SW480 (cell line): ENCODE measurements around the gene GRAMD1A.
"Not testable (repeated sequence)": the region's sequence is repeated elsewhere in the genome, so short reads cannot be mapped to it uniquely, and the experiment has no call there.

Source experiments
- DNase-seq: peaks from one replicate; pipeline ENCODE4 v3.0.0-alpha.2; 2016; ENCODE audit warnings: low spot score

GRAMD1A gene

GRCh38 chr19:34999498-35000337, at the start of gene GRAMD1A:
Gene GRAMD1A, plus strand, starts transcription at chr19:35000323. Its CDS starts 156 bp downstream, at chr19:35000479.
- peak; percentile 80 for DNase-seq

DNA sequence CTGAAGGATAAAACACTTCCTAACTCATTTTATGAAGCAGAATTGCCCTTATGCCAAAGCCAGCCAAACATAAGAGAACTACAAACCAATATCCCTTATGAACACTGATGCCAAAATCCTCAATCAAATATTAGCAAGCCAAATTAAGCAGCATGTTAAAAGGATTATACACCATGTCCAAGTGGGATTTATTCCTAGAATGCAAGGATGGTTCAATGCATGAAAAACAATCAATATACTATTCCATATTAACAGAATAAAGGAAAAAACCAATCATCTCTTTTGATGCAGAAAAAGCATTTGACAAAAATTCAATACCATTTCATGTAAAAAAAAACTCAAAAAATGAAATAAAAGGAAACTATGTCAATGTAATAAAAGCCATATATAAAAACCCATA, 47.0 kb upstream of the GRAMD1A start:
- DNase-seq: no peak

- no peak for DNase-seq
Observed at GRCh38 chr19:34957830-34958751, 42.0 kb upstream of the GRAMD1A start.

DNA sequence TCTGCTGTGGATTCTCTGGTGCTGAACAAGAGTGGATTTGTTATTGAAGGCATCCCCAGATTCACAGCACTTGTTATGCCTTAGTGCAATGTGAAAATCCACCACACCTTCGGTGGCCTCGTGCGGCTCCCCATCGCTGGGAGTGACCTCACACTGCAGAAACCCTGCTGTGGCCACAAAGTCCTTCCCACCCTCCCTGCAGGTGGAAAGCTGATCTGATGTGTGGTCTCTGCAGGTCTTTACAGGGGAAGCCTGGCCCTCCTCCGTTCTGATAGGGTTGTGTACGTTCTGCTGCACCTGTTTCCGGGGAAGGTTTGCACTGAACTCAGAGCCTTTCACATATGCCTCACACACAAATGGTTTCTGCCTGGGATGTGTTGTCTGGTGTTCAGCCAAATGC, 41.1 kb upstream of the GRAMD1A start:
- DNase-seq: no peak

- DNase-seq: peak; percentile 99
Observed at GRCh38 chr19:34960103-34960805, 39.9 kb upstream of the GRAMD1A start.

DNA sequence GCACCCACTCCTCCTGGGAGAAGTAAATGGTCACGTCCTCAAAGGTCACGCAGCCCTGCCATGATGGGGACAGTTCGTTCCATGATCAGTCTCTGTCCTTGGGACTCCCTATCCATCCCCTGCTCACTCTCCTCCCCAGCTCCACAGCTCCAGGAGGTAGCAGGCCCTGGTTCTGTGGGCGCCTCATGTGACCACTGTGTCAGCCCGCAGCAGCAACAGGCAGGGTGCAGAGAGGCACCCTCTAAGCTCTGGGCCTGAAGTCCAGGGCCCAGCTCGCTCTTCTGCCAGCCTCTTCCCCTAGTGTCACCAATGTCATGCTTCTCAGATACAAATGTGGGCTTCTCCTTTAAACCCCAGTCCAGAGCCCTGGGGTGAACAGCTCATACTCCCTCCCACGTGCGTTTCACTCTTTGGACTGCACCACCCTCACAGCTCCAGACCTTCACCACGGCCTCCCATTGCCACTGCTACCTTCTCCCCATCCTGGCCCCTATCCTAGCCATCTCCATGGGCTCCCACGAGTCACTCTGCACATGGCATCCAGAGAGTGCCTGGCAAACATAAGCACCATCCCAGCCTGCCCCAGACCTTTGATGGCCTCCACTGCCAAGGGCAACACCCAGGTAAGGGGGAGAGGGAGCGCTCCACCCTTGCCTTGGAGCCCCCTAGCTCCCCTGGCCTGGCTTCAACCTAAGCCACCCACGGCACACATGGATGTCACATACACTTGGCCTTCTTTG, 39.0 kb upstream of the GRAMD1A start:
- DNase-seq: peak; percentile 26

- DNase-seq: no peak
Observed at GRCh38 chr19:34961775-34962686, 38.1 kb upstream of the GRAMD1A start.

DNA sequence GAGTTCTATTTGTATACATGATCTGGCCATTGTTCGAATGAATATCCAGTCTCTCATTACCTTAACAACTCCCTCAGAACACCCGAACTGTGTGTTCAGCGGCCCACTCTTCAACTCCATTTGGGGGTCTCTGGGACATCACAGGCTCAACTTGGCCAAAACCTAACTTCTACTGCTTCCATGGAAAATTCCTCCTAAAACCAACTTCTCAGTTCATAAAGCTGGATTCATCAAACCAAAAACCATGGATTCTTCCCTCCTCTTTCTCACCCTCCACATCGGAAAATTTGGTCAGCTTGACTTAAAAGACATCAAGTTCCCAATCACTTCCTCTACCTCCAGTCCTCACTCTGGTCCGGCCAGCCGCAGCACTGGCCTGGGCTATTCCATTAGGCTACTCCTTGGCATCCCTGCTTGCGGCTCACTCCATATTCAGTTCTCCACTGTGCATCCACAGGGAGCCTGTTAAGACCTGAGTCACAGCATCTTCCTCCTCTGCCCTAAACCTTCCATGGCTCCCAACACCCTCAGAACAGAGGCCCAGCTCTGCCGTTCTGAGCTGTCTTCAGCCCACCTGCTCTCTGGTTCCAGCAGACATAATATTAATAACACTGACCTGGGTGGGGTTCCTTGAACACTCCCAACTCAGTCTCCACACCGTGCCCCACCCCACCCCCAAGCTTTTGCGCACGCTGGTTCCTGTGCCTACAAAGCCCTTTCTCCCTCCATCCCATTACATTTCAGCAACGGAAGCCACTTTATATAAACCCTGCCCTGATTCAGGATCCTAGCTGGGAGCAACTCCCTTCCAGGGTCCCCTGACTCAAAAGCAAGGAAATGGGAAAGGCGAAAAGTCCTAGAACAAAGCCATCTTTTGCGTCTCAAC, 37.2 kb upstream of the GRAMD1A start:
- DNase-seq: no peak

GRCh38 chr19:34963573-34964406, 36.3 kb upstream of the GRAMD1A start, which contains the start of gene ZNF792:
Gene ZNF792, minus strand, starts transcription at chr19:34964229. Its CDS starts 567 bp downstream, at chr19:34963662.
- peak; percentile 67 for DNase-seq

DNA sequence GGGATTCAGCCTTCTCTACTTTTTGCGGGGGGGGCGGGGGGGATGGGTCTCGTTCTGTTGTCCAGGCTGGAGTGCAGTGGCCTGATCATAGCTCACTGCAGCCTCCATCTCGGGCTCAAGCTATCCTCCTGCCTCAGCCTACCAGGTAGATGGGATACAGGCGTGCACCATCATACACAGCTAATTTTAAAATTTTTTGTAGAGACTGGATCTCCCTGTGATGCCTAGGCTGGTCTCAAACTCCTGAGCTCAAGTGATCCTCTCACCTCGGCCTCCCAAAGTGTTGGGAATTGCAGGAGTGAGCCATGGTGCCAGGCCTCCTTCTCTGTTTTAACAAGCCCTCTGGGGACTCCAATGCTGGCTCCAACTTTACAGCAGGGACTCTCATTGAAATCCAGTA, 35.5 kb upstream of the GRAMD1A start:
- no peak for DNase-seq

- not testable (repeated sequence) for DNase-seq
Observed at GRCh38 chr19:34965505-34965904, 34.6 kb upstream of the GRAMD1A start.

- no peak for DNase-seq
Observed at GRCh38 chr19:34967551-34967950, 32.6 kb upstream of the GRAMD1A start.

DNA sequence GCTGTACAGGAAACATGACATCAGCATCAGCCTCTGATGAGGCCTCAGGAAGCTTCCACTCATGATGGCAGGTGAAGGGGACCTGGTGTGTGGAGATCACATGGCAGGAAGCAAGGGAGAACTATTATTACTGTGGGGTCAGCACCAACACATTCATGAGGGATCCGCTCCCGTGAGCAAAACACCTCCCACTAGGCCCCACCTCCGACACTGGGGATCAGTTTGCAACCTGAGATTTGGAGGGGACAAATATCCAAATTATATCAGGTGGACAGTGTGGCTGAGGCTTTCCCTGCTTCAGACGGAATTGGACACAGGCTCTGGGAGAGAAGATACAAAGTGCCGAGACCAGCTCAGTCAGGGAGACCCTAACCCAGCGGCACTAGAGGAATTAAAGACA, 30.4 kb upstream of the GRAMD1A start:
- DNase-seq: no peak

GRCh38 chr19:34970185-34970780, 29.8 kb upstream of the GRAMD1A start:
- DNase-seq: not testable (repeated sequence)

DNA sequence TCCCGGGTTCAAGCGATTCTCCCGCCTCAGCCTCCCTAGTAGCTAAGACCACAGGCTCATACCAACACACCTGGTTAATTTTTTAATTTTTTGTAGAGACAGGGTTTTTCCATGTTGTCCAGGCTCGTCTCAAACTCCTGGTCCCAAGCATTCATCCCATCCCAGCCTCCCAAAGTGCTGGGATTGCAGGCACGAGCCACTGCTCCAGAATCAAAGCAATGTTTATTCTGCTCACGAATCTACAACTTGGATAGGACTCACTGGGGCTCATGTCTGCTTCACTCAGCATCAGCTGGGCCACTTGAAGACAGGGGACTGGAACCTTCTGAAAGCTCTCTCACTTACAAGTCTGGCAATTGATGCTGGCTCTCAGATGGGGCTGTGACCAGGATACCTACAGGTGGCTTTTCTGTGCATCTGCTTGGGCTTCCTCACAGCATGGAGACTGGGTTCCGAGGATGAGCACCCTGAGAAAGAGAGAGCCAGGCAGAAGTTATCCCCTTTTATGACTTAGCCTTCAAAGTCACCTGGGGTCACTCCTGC, 27.9 kb upstream of the GRAMD1A start:
- no peak for DNase-seq

DNA sequence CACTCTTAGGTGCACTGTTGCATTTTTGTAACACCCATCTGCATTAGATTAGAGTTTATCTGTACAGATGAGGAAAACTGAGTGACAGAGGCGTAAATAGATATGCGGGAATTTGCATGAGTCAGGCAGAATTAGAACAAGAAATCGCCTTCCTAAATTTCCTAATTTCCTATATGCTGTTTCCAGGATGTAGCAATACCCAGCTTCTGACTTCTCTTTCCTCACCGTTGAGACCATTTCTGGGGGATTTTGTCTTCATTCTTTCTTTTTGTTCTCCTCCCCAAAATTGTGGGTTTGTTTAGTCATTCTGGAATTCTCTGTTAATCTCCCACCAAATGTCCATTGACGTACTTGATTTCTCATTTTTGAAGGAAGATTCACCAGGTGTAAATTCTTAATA, 25.5 kb upstream of the GRAMD1A start:
- no peak for DNase-seq

DNA sequence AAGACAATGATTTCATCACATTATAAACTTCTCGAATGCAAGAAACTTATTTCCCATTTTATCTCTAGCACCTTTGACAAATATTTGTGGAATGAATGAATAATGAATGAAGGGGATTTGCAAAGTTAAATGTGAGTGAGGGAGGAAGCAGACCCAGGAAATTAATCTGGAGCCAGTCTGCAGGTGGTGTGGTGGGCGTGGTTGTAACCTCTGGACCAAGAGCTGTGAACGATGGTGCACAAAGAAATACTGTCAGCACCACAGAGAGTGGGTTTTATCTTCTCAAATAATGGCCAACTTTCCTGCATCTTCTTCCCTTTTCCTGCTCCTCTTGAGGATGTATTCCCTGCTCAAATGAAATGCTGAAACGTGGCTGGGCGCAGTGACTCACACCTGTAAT, 25.1 kb upstream of the GRAMD1A start:
- DNase-seq: no peak

GRCh38 chr19:34976611-34977010, 23.5 kb upstream of the GRAMD1A start:
- DNase-seq: no peak
